CD14-positive monocyte (primary cell): Measurements from ENCODE around the gene WFIKKN2. TPM values are rescaled to one million over a fixed set of nuclear protein-coding genes. Genes with fewer than 3 reads are reported as not detected.

Source experiments
- DNase-seq, 3 donors: peaks; one replicate each; pipeline ENCODE4 v3.0.0-alpha.2; 2011 to 2022
- H2AFZ ChIP-seq: 2 replicates; pipeline ENCODE4 v1.6.0; 2012; ENCODE audit warnings: mild to moderate bottlenecking, low read depth, low read length, inconsistent platforms; ENCODE audit not compliant: insufficient read depth, poor library complexity, severe bottlenecking
- H3K27ac ChIP-seq, 2 donors: 1 replicate in 1 of 2; 2 replicates in 1 of 2; pipeline ENCODE4 v1.5.1; 2012 to 2013; ENCODE audit warnings: low read length in 2 of 2, control low read depth in 1 of 2, inconsistent platforms in 1 of 2, low read depth in 1 of 2, mild to moderate bottlenecking in 1 of 2
- H3K27me3 ChIP-seq, 2 donors: one replicate each; pipeline versions ENCODE4 v1.6.0 to v1.6.1; 2011 to 2013; ENCODE audit warnings: low read length in 2 of 2; ENCODE audit not compliant: control insufficient read depth in 2 of 2, insufficient read depth in 2 of 2
- H3K36me3 ChIP-seq, 2 donors: replicated peaks in 1 of 2; 1 replicate in 1 of 2; 2 replicates in 1 of 2; pipeline versions ENCODE4 v1.5.1 to v1.6.1; 2012 to 2013; ENCODE audit warnings: low read length in 2 of 2, control low read depth in 1 of 2, inconsistent platforms in 1 of 2, mild to moderate bottlenecking in 1 of 2; ENCODE audit not compliant: insufficient read depth in 2 of 2, control insufficient read depth in 1 of 2
- H3K4me1 ChIP-seq, 2 donors: 1 replicate in 1 of 2; 2 replicates in 1 of 2; pipeline versions ENCODE4 v1.5.1 to v1.6.1; 2012 to 2013; ENCODE audit warnings: low read length in 2 of 2, control low read depth in 1 of 2, inconsistent platforms in 1 of 2, mild to moderate bottlenecking in 1 of 2, moderate library complexity in 1 of 2; ENCODE audit not compliant: insufficient read depth in 2 of 2, control insufficient read depth in 1 of 2
- H3K4me2 ChIP-seq: replicated peaks from 2 replicates; pipeline ENCODE3; 2012; ENCODE audit warnings: low read length, moderate library complexity, mild to moderate bottlenecking; ENCODE audit not compliant: poor library complexity, severe bottlenecking; ENCODE audit errors: extremely low read depth
- H3K4me3 ChIP-seq, 3 experiments: fragments of 200-600 bp in 1 of 3; sonication (generic) in 1 of 3; replicated peaks in 1 of 3; 1 replicate in 2 of 3; 2 replicates in 1 of 3; pipeline ENCODE4 v1.5.1; 2011 to 2013; ENCODE audit warnings: low read length in 3 of 3, mild to moderate bottlenecking in 3 of 3, control low read depth in 2 of 3, low read depth in 2 of 3, inconsistent platforms in 1 of 3, moderate library complexity in 1 of 3
- H3K79me2 ChIP-seq: 2 replicates; pipeline ENCODE4 v1.6.0; 2012; ENCODE audit warnings: mild to moderate bottlenecking, control low read depth, inconsistent platforms, low read length, moderate library complexity; ENCODE audit not compliant: insufficient read depth
- H3K9ac ChIP-seq: 2 replicates; pipeline ENCODE4 v1.6.0; 2017; ENCODE audit warnings: low read length, mild to moderate bottlenecking; ENCODE audit not compliant: insufficient read depth, poor library complexity, severe bottlenecking
- H3K9me3 ChIP-seq, 2 donors: replicated peaks in 1 of 2; 1 replicate in 1 of 2; 2 replicates in 1 of 2; pipeline versions ENCODE4 v1.5.1 to v1.6.1; 2012 to 2013; ENCODE audit warnings: low read length in 2 of 2, control low read depth in 1 of 2; ENCODE audit not compliant: control insufficient read depth in 1 of 2, insufficient read depth in 1 of 2
- H4K20me1 ChIP-seq: 2 replicates; pipeline ENCODE4 v1.6.0; 2012; ENCODE audit warnings: mild to moderate bottlenecking, low read length, control low read depth, moderate library complexity; ENCODE audit not compliant: insufficient read depth
- H3K27ac Mint-ChIP-seq, 7 donors: one replicate each; pipeline ENCODE4 v1.8.0; 2020; ENCODE audit warnings: mild to moderate bottlenecking in 7 of 7, mixed read lengths in 7 of 7, moderate library complexity in 6 of 7, inconsistent platforms in 2 of 7
- H3K27me3 Mint-ChIP-seq, 3 donors: one replicate each; pipeline ENCODE4 v1.8.0; 2021 to 2022; ENCODE audit warnings: low read depth in 3 of 3, mild to moderate bottlenecking in 3 of 3, mixed read lengths in 3 of 3, moderate library complexity in 3 of 3, inconsistent platforms in 1 of 3
- H3K36me3 Mint-ChIP-seq, 2 donors: one replicate each; pipeline ENCODE4 v1.8.0; 2020; ENCODE audit warnings: mixed read lengths in 2 of 2, inconsistent platforms in 1 of 2, mild to moderate bottlenecking in 1 of 2
- H3K4me1 Mint-ChIP-seq: one replicate; pipeline ENCODE4 v1.8.0; 2020; ENCODE audit warnings: mild to moderate bottlenecking, mixed read lengths
- H3K4me3 Mint-ChIP-seq, 2 donors: one replicate each; pipeline ENCODE4 v1.8.0; 2020; ENCODE audit warnings: mild to moderate bottlenecking in 2 of 2, mixed read lengths in 2 of 2, moderate library complexity in 1 of 2
- H3K9me3 Mint-ChIP-seq, 7 donors: one replicate each; pipeline ENCODE4 v1.8.0; 2020 to 2022; ENCODE audit warnings: mixed read lengths in 7 of 7, mild to moderate bottlenecking in 6 of 7, moderate library complexity in 6 of 7, inconsistent platforms in 2 of 7
- CTCF ChIP-seq: fragments of 200-600 bp; IDR thresholded peaks from one replicate; pipeline ENCODE4 v1.8.0; 2022; ENCODE audit warnings: antibody characterized with exemption, mild to moderate bottlenecking
- WGBS: methylation state at CpG from one replicate; pipeline ENCODE4 v1.1.5; 2013; ENCODE audit warnings: missing lambda C conversion rate; ENCODE audit not compliant: insufficient coverage; 5-methylcytosine and 5-hydroxymethylcytosine counted together
- intact Hi-C, 2 donors: fragments of 100-400 bp; cut with micrococcal nuclease; formaldehyde crosslinking; loops; one replicate each; pipeline versions ENCODE4 v1.15.0 to v1.15.1; 2023
- polyA plus RNA-seq, 3 donors: library from polyadenylated mRNA; depleted of rRNA in 1 of 3; unstranded in 2 of 3; stranded (reverse) in 1 of 3; fragments of 300-500 nt in 2 of 3; fragments of >200 nt in 1 of 3; fragmentation: Illumina TruSeq in 2 of 3; gene quantifications; 1 replicate in 2 of 3; 2 replicates in 1 of 3; pipeline ENCODE4 v1.2.3, GENCODE V29; 2012 to 2021

WFIKKN2 gene
- polyA plus RNA-seq, 3 donors: 0.03 TPM; not detected in 2

- Histone ChIP-seq H3K4me1 (peaks cover 7 to 23% of the 10 kb centered on the region in 2 donors), H3K4me2 (no peak overlapping the region)
- no peak overlapping the region for H3K27ac Mint-ChIP-seq
These were observed 25.9 kb downstream of the WFIKKN2 start for GRCh38 chr17:50861334-50861676.

GRCh38 chr17:50861822-50862528 lies 26.6 kb downstream of the WFIKKN2 start:
- Histone ChIP-seq H3K9ac (no peak overlapping the region), H2AFZ (no peak overlapping the region), H3K36me3 (peaks cover 9 to 25% of the 10 kb centered on the region in 2 donors), H3K4me3 (no peak overlapping the region), H3K79me2 (peaks cover 40% of the 10 kb centered on the region), H3K4me2 (no peak overlapping the region), H3K27ac (no peak overlapping the region), H4K20me1 (peaks cover 43% of the 10 kb centered on the region), H3K9me3 (no peaks in the 10 kb centered on the region), H3K27me3 (no peaks in the 10 kb centered on the region), H3K4me1 (peaks cover 11 to 28% of the 10 kb centered on the region in 2 donors)
- no peak overlapping the region for H3K4me3 Mint-ChIP-seq
- no CpG with 5 or more reads among the region's 7 CpGs for WGBS
- no peaks in the 10 kb centered on the region for H3K9me3 Mint-ChIP-seq
- intact Hi-C loops: loop anchor here (2.0 to 10.0 kb wide), 4 partner anchors 53 to 293 kb away; partner anchors contain the start of genes ANKRD40 (in 1 of the 2) and NME1 (in 1 of the 2)
- no peaks in the 10 kb centered on the region for H3K27me3 Mint-ChIP-seq
- H3K4me1 Mint-ChIP-seq: peaks cover 23% of the 10 kb centered on the region
- no peak overlapping the region for H3K27ac Mint-ChIP-seq
- no peak for TF ChIP-seq CTCF
- H3K36me3 Mint-ChIP-seq: peaks cover 25 to 27% of the 10 kb centered on the region in 2 donors
- no peak for DNase-seq

More at GRCh38 chr17:50861334-50861676, 25.9 kb downstream of the WFIKKN2 start:
- Histone ChIP-seq H3K9me3 (no peaks in the 10 kb centered on the region), H4K20me1 (peaks cover 43% of the 10 kb centered on the region), H3K27ac (no peak overlapping the region), H3K36me3 (peaks cover 9 to 25% of the 10 kb centered on the region in 2 donors), H3K9ac (no peak overlapping the region), H3K27me3 (no peaks in the 10 kb centered on the region), H3K4me3 (no peak overlapping the region), H3K79me2 (peaks cover 40% of the 10 kb centered on the region), H2AFZ (no peak overlapping the region)
- H3K27me3 Mint-ChIP-seq: no peaks in the 10 kb centered on the region
- H3K4me1 Mint-ChIP-seq: peaks cover 23% of the 10 kb centered on the region
- WGBS: no CpG with 5 or more reads among the region's 2 CpGs
- intact Hi-C loops: loop anchor here (10.0 kb wide), 3 partner anchors 53 to 293 kb away; partner anchors contain the start of genes ANKRD40 (in 1 of the 2) and NME1 (in 1 of the 2)
- no peak overlapping the region for H3K4me3 Mint-ChIP-seq
- no peak for DNase-seq
- H3K9me3 Mint-ChIP-seq: no peaks in the 10 kb centered on the region
- H3K36me3 Mint-ChIP-seq: peaks cover 25 to 27% of the 10 kb centered on the region in 2 donors
- TF ChIP-seq CTCF: no peak
